Fibroblast of mammary gland (primary cell): ENCODE measurements around the gene PRSS50.

Experiments used
- DNase-seq: peaks from one replicate; pipeline ENCODE4 v3.0.0-alpha.2; 2010; ENCODE audit warnings: low read depth
- H3K4me3 ChIP-seq: 2 replicates; pipeline ENCODE4 v1.5.1; 2011; ENCODE audit warnings: low read depth, mild to moderate bottlenecking, low read length, moderate library complexity; ENCODE audit not compliant: control insufficient read depth
- TF ChIP-seq, protein P1 (sequence below): conservative IDR thresholded peaks from 2 replicates; pipeline ENCODE4 v1.5.1; 2011; ENCODE audit warnings: low read depth, low read length, inconsistent platforms; ENCODE audit not compliant: control insufficient read depth, insufficient read depth

The PRSS50 gene

DNA sequence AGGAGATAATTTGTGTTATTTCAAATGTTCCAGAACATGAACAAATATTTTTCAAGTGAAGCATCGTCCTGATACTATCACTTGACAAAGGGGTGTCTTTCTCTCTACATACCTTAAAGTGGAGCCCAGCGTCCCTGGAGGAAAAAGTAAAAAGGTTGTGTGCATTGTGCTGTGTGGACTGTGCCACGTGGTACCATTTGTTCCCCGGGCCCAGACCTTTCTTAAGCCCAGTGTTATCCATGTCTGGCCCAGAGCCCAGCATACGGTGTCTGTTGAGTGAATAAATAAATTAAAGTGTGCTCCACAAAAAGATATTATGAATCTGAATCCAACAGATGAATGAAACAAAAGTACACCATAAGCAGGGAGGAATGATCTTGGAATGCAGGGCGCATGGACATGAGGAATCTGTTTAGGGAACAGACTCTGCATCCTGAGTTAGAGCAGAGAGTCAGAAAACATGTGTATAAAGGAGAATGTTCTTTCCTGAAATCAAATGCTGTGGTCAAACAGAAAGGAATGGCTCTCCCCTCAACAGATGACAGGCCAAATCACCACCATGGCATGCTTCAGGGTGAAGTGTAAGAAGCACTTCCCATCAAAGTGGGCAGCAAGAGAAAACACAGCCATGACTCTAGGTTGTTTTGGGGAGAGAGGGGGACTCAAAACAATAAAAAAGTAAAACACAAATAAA lies 8.1 kb upstream of the PRSS50 start:
- DNase-seq: no peak

DNA sequence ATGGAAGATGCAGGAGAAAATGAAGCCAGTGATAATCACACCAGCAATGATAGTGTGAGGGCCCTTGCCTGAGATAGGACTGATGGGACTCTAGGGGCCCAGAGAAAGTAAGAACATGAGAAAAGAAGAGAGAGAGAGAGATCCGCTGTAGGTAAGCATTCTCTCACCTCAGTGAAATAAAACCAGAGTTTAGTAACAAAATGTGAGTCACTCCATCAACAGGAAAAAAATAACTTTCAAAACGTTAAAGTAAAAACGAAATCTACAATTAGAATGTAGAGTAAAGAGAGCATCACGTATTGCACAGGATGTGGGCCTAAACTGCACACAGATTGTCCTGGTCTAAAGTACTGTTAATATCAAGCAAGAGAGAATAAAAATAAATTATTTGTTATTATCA lies 6.8 kb upstream of the PRSS50 start:
- no peak overlapping the region for H3K4me3 ChIP-seq
- TF ChIP-seq, protein P1, sequence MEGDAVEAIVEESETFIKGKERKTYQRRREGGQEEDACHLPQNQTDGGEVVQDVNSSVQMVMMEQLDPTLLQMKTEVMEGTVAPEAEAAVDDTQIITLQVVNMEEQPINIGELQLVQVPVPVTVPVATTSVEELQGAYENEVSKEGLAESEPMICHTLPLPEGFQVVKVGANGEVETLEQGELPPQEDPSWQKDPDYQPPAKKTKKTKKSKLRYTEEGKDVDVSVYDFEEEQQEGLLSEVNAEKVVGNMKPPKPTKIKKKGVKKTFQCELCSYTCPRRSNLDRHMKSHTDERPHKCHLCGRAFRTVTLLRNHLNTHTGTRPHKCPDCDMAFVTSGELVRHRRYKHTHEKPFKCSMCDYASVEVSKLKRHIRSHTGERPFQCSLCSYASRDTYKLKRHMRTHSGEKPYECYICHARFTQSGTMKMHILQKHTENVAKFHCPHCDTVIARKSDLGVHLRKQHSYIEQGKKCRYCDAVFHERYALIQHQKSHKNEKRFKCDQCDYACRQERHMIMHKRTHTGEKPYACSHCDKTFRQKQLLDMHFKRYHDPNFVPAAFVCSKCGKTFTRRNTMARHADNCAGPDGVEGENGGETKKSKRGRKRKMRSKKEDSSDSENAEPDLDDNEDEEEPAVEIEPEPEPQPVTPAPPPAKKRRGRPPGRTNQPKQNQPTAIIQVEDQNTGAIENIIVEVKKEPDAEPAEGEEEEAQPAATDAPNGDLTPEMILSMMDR: no peak
- no peak for DNase-seq

More for the DNA sequence above, 8.1 kb upstream of the PRSS50 start:
- TF ChIP-seq, protein P1: no peak
- no peak overlapping the region for H3K4me3 ChIP-seq

DNA sequence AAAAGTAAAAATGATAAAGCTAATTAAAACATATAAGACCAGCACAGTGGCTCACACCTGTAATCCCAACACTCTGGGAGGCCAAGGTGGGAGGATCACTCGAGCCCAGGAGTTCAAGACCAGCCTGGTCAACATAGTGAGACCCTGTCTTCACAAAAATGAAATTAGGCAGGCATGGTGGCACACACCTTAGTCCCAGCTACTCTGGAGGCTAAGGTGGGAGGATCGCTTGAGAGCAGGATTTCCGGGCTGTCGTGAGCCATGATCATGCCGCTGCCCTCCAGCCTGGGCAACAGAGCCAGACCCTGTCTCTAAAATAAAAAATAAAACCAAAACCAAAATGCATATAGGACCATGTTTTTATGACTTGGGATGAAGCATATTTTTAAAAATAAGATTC lies 4.8 kb upstream of the PRSS50 start:
- no peak for DNase-seq

DNA sequence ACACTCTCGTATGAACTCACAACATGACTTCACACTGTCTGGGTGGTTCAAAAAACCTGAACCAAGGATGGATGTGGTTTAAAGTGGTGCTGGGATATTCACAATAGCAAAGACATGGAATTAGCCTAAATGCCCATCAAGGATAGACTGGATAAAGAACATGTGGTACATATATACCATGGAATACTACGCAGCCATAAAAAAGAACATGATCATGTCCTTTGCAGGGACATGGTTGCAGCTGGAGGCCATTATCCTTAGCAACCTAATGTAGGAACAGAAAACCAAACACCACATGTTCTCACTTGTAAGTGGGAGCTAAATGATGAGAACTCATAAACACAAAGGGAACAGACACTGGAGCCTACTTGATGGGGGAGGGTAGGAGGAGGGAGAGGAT lies 3.3 kb upstream of the PRSS50 start:
- no peak for DNase-seq
- no peak overlapping the region for H3K4me3 ChIP-seq
- TF ChIP-seq, protein P1: no peak

More for the DNA sequence above, 4.8 kb upstream of the PRSS50 start:
- TF ChIP-seq, protein P1: no peak
- H3K4me3 ChIP-seq: no peak overlapping the region

DNA sequence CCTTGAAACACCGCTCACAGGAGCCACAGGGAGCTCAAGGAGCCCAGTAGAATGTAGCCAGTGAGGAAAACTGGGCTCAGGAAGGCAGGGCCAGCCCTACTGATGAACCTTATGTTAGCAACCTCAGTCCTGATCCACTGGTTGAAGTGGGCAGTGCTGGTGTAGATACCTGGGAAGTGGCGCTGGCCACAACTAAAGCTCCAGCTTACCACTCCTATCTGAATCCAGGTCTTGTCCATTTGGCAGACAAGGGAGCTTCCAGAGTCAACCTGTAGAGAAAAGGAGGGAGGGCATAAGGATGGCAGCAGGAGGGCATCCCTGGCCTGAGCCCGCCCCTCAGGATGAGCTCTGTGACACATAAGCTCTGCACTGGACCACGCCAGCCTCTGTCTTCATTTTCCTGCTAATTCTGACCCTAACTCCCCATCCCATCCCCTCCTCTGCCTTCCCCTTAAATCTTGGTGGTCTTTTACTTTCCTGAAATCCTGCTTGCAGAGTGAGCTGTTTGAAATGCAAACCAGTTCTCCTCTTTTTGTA lies 2.1 kb upstream of the PRSS50 start:
- DNase-seq: no peak
- H3K4me3 ChIP-seq: no peak overlapping the region
- TF ChIP-seq, protein P1: no peak

DNA sequence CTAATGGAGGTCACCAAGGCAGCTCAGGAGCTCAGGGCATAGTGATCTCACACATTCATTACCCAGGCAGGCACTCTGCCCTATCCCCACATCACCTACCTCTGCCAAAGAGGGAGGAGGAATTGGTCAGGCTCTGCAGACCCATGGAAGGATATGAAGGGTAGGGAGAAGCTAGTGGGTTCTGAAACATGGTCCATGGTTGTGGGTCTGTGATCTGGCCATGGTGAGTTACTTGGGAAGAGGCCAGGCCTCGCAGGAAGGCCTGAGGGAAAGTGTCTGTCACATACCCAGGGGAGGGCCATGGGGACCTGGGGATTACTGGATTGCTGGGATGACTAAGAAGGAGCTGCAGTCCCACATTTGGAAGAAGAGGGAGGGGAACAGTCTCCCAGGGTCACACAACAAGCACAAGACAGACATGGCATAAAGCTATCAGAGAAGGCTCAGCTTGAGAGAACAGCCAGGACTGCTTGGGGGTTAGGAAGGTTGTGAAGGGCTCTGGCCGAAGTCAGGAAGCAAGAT lies 1.4 kb upstream of the PRSS50 start:
- no peak for DNase-seq
- TF ChIP-seq, protein P1: no peak
- no peak overlapping the region for H3K4me3 ChIP-seq
